H1 (cell line): Measurements from ENCODE around the gene SLC13A3. TPM values are rescaled to one million over a fixed set of nuclear protein-coding genes. Genes with fewer than 3 reads are reported as not detected.

ENCODE experiments used
- CTCF ChIA-PET: fragments of 300-600 bp; sonication (Branson Sonifier 250); formaldehyde crosslinking; loops from one replicate; lab custom pipeline; 2021; ENCODE audit not compliant: partially characterized antibody; lab: Charles Lee
- POLR2A ChIA-PET: fragments of 300-600 bp; sonication (Branson Sonifier 250); formaldehyde crosslinking; loops from one replicate; lab custom pipeline; 2021; ENCODE audit warnings: inconsistent platforms; ENCODE audit not compliant: partially characterized antibody; lab: Charles Lee
- DNase-seq, 2 experiments: peaks; one replicate each; pipeline versions ENCODE4 v3.0.0 to v3.0.0-alpha.2; 2010 to 2022; ENCODE audit warnings: low spot score in 2 of 2, low read depth in 1 of 2, mixed read lengths in 1 of 2
- FAIRE-seq: peaks from 2 replicates; lab custom pipeline; 2011; peaks lifted over from hg19 to GRCh38; lab: Jason Lieb, UNC
- H2AFZ ChIP-seq: 2 replicates; pipeline ENCODE4 v1.8.1; 2012; ENCODE audit warnings: low read length, inconsistent platforms
- H2AK5ac ChIP-seq: 2 replicates; pipeline ENCODE4 v1.6.1; 2013; ENCODE audit warnings: low read depth, low read length
- H2BK120ac ChIP-seq: replicated peaks from 2 replicates; pipeline ENCODE3; 2013; ENCODE audit warnings: low read depth, low read length, inconsistent platforms
- H2BK12ac ChIP-seq: 2 replicates; pipeline ENCODE4 v1.6.1; 2013; ENCODE audit warnings: low read depth, low read length
- H2BK15ac ChIP-seq: 2 replicates; pipeline ENCODE4 v1.6.1; 2013; ENCODE audit warnings: low read length
- H2BK20ac ChIP-seq: 2 replicates; pipeline ENCODE4 v1.6.1; 2013; ENCODE audit warnings: low read length
- H2BK5ac ChIP-seq: 2 replicates; pipeline ENCODE4 v1.6.1; 2013; ENCODE audit warnings: low read depth, low read length
- H3K14ac ChIP-seq: 2 replicates; pipeline ENCODE4 v1.6.1; 2013; ENCODE audit warnings: inconsistent platforms; ENCODE audit not compliant: insufficient read length
- H3K18ac ChIP-seq: 2 replicates; pipeline ENCODE4 v1.6.1; 2013; ENCODE audit warnings: low read length; ENCODE audit errors: extremely low read depth
- H3K23ac ChIP-seq: 2 replicates; pipeline ENCODE4 v1.6.1; 2013; ENCODE audit warnings: inconsistent platforms; ENCODE audit not compliant: insufficient read length
- H3K23me2 ChIP-seq: 2 replicates; pipeline ENCODE4 v1.6.1; 2013; ENCODE audit warnings: low read depth, low read length
- H3K27ac ChIP-seq: 2 replicates; pipeline ENCODE4 v1.6.1; 2011; ENCODE audit warnings: low read depth, low read length, inconsistent platforms
- H3K27me3 ChIP-seq, 4 experiments: replicated peaks in 1 of 4; 1 replicate in 1 of 4; 2 replicates in 3 of 4; pipeline versions ENCODE4 v1.6.1 to v1.8.1; 2011 to 2013; ENCODE audit warnings: low read length in 3 of 4, mild to moderate bottlenecking in 3 of 4, inconsistent platforms in 2 of 4, mixed read lengths in 2 of 4, moderate library complexity in 1 of 4; ENCODE audit not compliant: control insufficient read depth in 3 of 4, insufficient read depth in 3 of 4; ENCODE audit errors: extremely low read depth in 1 of 4
- H3K36me3 ChIP-seq, 4 experiments: 2 replicates each; pipeline versions ENCODE4 v1.6.1 to v1.8.1; 2011 to 2013; ENCODE audit warnings: mild to moderate bottlenecking in 4 of 4, low read length in 3 of 4, moderate library complexity in 2 of 4, control low read depth in 1 of 4, inconsistent platforms in 1 of 4; ENCODE audit not compliant: insufficient read depth in 4 of 4, control insufficient read depth in 2 of 4
- H3K4ac ChIP-seq: replicated peaks from 2 replicates; pipeline ENCODE3; 2013; ENCODE audit warnings: low read length, low read depth, mixed read lengths, inconsistent platforms; ENCODE audit not compliant: insufficient read length
- H3K4me1 ChIP-seq, 4 experiments: replicated peaks in 1 of 4; 1 replicate in 1 of 4; 2 replicates in 3 of 4; pipeline versions ENCODE4 v1.6.1 to v1.8.1; 2011 to 2013; ENCODE audit warnings: low read length in 3 of 4, inconsistent platforms in 2 of 4, mixed read lengths in 1 of 4; ENCODE audit not compliant: insufficient read depth in 4 of 4, control insufficient read depth in 3 of 4
- H3K4me2 ChIP-seq, 2 experiments: 2 replicates each; pipeline versions ENCODE4 v1.6.1 to v1.8.1; 2011 to 2013; ENCODE audit warnings: low read depth in 2 of 2, low read length in 2 of 2, control low read depth in 1 of 2, inconsistent platforms in 1 of 2, mild to moderate bottlenecking in 1 of 2; ENCODE audit not compliant: insufficient read depth in 1 of 2
- H3K4me3 ChIP-seq, 4 experiments: fragments of 200-600, 300-600 bp in 1 of 4; sonication (generic), shearing (Covaris generic), sonication (Bioruptor Twin) in 1 of 4; 2 replicates each; pipeline versions ENCODE4 v1.5.1 to v1.8.1; 2011 to 2016; ENCODE audit warnings: low read length in 4 of 4, low read depth in 3 of 4, control low read depth in 2 of 4, inconsistent platforms in 2 of 4, mild to moderate bottlenecking in 2 of 4, mixed read lengths in 1 of 4, moderate library complexity in 1 of 4; ENCODE audit not compliant: insufficient read depth in 2 of 4; ENCODE audit errors: extremely low read depth in 1 of 4
- H3K56ac ChIP-seq: replicated peaks from 2 replicates; pipeline ENCODE3; 2013; ENCODE audit warnings: low read depth, mild to moderate bottlenecking, mixed read lengths, low read length, inconsistent platforms; ENCODE audit not compliant: insufficient read length
- H3K79me1 ChIP-seq: 2 replicates; pipeline ENCODE4 v1.6.1; 2013; ENCODE audit warnings: low read depth, low read length, control low read depth
- H3K79me2 ChIP-seq, 2 experiments: 2 replicates each; pipeline versions ENCODE4 v1.6.1 to v1.8.1; 2012 to 2013; ENCODE audit warnings: low read length in 2 of 2, mild to moderate bottlenecking in 2 of 2, inconsistent platforms in 1 of 2; ENCODE audit not compliant: insufficient read depth in 2 of 2, control insufficient read depth in 1 of 2
- H3K9ac ChIP-seq, 4 experiments: replicated peaks in 1 of 4; 1 replicate in 1 of 4; 2 replicates in 3 of 4; pipeline versions ENCODE4 v1.6.1 to v1.8.1; 2011 to 2013; ENCODE audit warnings: low read depth in 3 of 4, low read length in 3 of 4, control low read depth in 2 of 4, mild to moderate bottlenecking in 2 of 4, moderate library complexity in 2 of 4, inconsistent platforms in 1 of 4; ENCODE audit errors: extremely low read depth in 1 of 4
- H3K9me3 ChIP-seq, 2 experiments: 2 replicates each; pipeline versions ENCODE4 v1.6.1 to v1.8.1; 2012 to 2013; ENCODE audit warnings: mild to moderate bottlenecking in 2 of 2, moderate library complexity in 2 of 2, control low read depth in 1 of 2, inconsistent platforms in 1 of 2, low read depth in 1 of 2, low read length in 1 of 2, mixed read lengths in 1 of 2; ENCODE audit not compliant: insufficient read depth in 2 of 2
- H4K20me1 ChIP-seq, 2 experiments: replicated peaks in 1 of 2; 2 replicates each; pipeline versions ENCODE3 to v1.8.1; 2011 to 2013; ENCODE audit warnings: inconsistent platforms in 2 of 2, low read length in 2 of 2, mild to moderate bottlenecking in 1 of 2; ENCODE audit not compliant: insufficient read depth in 2 of 2, control insufficient read depth in 1 of 2
- H4K5ac ChIP-seq: 2 replicates; pipeline ENCODE4 v1.6.1; 2013; ENCODE audit warnings: low read length, low read depth, mixed read lengths, inconsistent platforms; ENCODE audit not compliant: insufficient read length
- H4K8ac ChIP-seq: 2 replicates; pipeline ENCODE4 v1.8.0; 2013; ENCODE audit warnings: mild to moderate bottlenecking, moderate library complexity, low read length, inconsistent platforms; ENCODE audit not compliant: insufficient read depth; ENCODE audit errors: extremely low read depth
- H4K91ac ChIP-seq: replicated peaks from 2 replicates; pipeline ENCODE3; 2013; ENCODE audit warnings: low read length, mixed read lengths, inconsistent platforms; ENCODE audit not compliant: insufficient read length
- ASH2L ChIP-seq: fragments of 200-600, 300-600 bp; sonication (generic); IDR thresholded peaks from one replicate; pipeline ENCODE4 v1.7.1; 2017; ENCODE audit warnings: low read length
- CBX8 ChIP-seq: fragments of 300-800, 300-1000 bp; sonication (generic); IDR thresholded peaks from 2 replicates; pipeline ENCODE4 v1.7.1; 2016; ENCODE audit warnings: low read depth, low read length, borderline replicate concordance
- CEBPB ChIP-seq: IDR thresholded peaks from 2 replicates; pipeline ENCODE4 v1.6.1; 2012; ENCODE audit warnings: low read depth, low read length
- EZH2 ChIP-seq: fragments of 200-600 bp; sonication (generic); IDR thresholded peaks from 2 replicates; pipeline ENCODE4 v1.7.1; 2012; ENCODE audit warnings: low read depth, mild to moderate bottlenecking, moderate library complexity, low read length, inconsistent platforms; ENCODE audit not compliant: severe bottlenecking
- GABPA ChIP-seq: IDR thresholded peaks from 2 replicates; pipeline ENCODE4 v1.6.1; 2011; ENCODE audit warnings: mild to moderate bottlenecking, low read length, moderate library complexity, borderline replicate concordance; ENCODE audit not compliant: insufficient read depth
- JUND ChIP-seq: IDR thresholded peaks from 2 replicates; pipeline ENCODE4 v1.6.1; 2011; ENCODE audit warnings: mild to moderate bottlenecking, improper control_type of control experiment, low read length
- MAX ChIP-seq: IDR thresholded peaks from 2 replicates; pipeline ENCODE4 v1.6.1; 2012; ENCODE audit warnings: inconsistent platforms
- TEAD4 ChIP-seq: IDR thresholded peaks from 2 replicates; pipeline ENCODE4 v1.6.1; 2012; ENCODE audit warnings: low read depth, low read length, inconsistent platforms, mixed read lengths
- WGBS, 2 experiments: shearing (Covaris generic) in 1 of 2; methylation state at CpG; one replicate each; pipeline versions ENCODE4 v1.1.6 to v1.1.7; 2013 to 2015; ENCODE audit warnings: low lambda C conversion rate in 2 of 2, mixed read lengths in 2 of 2, inconsistent platforms in 1 of 2, low coverage in 1 of 2, missing lambda C conversion rate in 1 of 2; ENCODE audit not compliant: insufficient replicate concordance in 2 of 2, insufficient coverage in 1 of 2, insufficient read length in 1 of 2; ENCODE audit errors: extremely low coverage in 1 of 2, missing lambda C conversion rate in 1 of 2; 5-methylcytosine and 5-hydroxymethylcytosine counted together
- long read RNA-seq, 2 experiments: library from RNA in 1 of 2; library from capped mRNA in 1 of 2; stranded (forward); transcript quantifications; one replicate each; pipeline ENCODE4 v2.0.0, GENCODE V29; 2021; ENCODE audit warnings: inconsistent platforms in 1 of 2
- polyA minus RNA-seq, 3 experiments: library from RNA; depleted of rRNA, polyadenylated mRNA; stranded (reverse); fragments of >200 nt; gene quantifications; 1 replicate in 2 of 3; 2 replicates in 1 of 3; pipeline ENCODE4 v1.2.3, GENCODE V29; 2011
- polyA plus RNA-seq, 7 experiments: library from polyadenylated mRNA; depleted of rRNA in 3 of 7; stranded (reverse) in 5 of 7; unstranded in 2 of 7; fragments of >200 nt in 5 of 7; fragments of 200-250 nt in 2 of 7; gene quantifications; 1 replicate in 5 of 7; 2 replicates in 1 of 7; 4 replicates in 1 of 7; pipeline versions ENCODE4 v1.2.1 to v1.2.3, GENCODE V29; 2011 to 2013; ENCODE audit warnings: missing spikeins in 2 of 7, mixed read lengths in 2 of 7
- total RNA-seq: library from RNA; stranded (reverse); fragmentation: NEBNext Ultra II Directional; extraction: Animal tissue kit (Norgen Biotek cat#: 25700); gene quantifications from 2 replicates; pipeline ENCODE4 v1.2.1, GENCODE V29; 2021

SLC13A3 gene
- total RNA-seq (9.4 and 9.8 TPM in 2 replicates), polyA plus RNA-seq (2011; rRNA removed) (12.6 and 15.4 TPM in 2 replicates), polyA minus RNA-seq (2011; rRNA and poly(A)+ RNA removed) (19.3 and 23.0 TPM in 2 replicates)
- 11.3 TPM for polyA plus RNA-seq (2011; cell fraction: cytosol; rRNA removed)
- 21.6 TPM for polyA plus RNA-seq (2011; cell fraction: nucleus; rRNA removed)
- polyA plus RNA-seq (2012, experiment 1 of 2) = 9.8 to 12.4 TPM (median 11.1 TPM) in 4 replicates
- polyA plus RNA-seq (2012, experiment 2 of 2) = 10.3 TPM
- polyA plus RNA-seq (2013, experiment 1 of 2) = 11.2 TPM
- polyA plus RNA-seq (2013, experiment 2 of 2) = 11.1 TPM
- polyA minus RNA-seq (2011; cell fraction: cytosol; rRNA and poly(A)+ RNA removed) = 8.4 TPM
- 19.6 TPM for polyA minus RNA-seq (2011; cell fraction: nucleus; rRNA and poly(A)+ RNA removed)
- long read RNA-seq, experiment 1, partial matches to known transcripts = 4 of 16 reads
- long read RNA-seq, experiment 1, other reads (novel, unspliced or antisense) = 11 of 16 reads
- long read RNA-seq, experiment 2, partial matches to known transcripts = 2 of 19 reads
- long read RNA-seq, experiment 2, other reads (novel, unspliced or antisense) = 17 of 19 reads

GRCh38 chr20:46651091-46651962, at the start of gene SLC13A3:
TSS of gene SLC13A3 (minus strand) at chr20:46651459. CDS start at chr20:46651421, 38 bp downstream.
- no peak within 1 kb of the TSS for H3K27ac ChIP-seq
- H3K23me2 ChIP-seq = peaks cover 7% of the 10 kb centered on the region
- peak within 1 kb of the TSS; percentile 10 for H4K91ac ChIP-seq
- no peak within 1 kb of the TSS for H2BK20ac ChIP-seq
- H3K27me3 ChIP-seq = peaks cover 0 to 25% (median 15%) of the 10 kb centered on the region in 4 experiments; a peak in 5 of 7 replicates
- H2BK5ac ChIP-seq = no peak within 1 kb of the TSS
- peak within 1 kb of the TSS; percentile 82 for H4K8ac ChIP-seq
- H4K5ac ChIP-seq = no peak within 1 kb of the TSS
- peak within 1 kb of the TSS; percentile 60 to 93 for H3K4me2 ChIP-seq
- 28% methylated on average over 42 of the region's 55 CpGs; no CpG with 5 or more reads in 1 of the 2 experiments for WGBS, 2 experiments
- H3K23ac ChIP-seq = no peak within 1 kb of the TSS
- H3K18ac ChIP-seq = peak within 1 kb of the TSS; percentile 65; the same call in 1 of the 2 replicates
- H2BK120ac ChIP-seq = no peak within 1 kb of the TSS
- POLR2A ChIA-PET = interaction anchor here (0.6 to 1.7 kb wide), 8 partner anchors 12 to 138 kb away, joined by 3 to 5 read pairs (median 4); partner anchors contain the start of gene ZNF334
- no peaks in the 10 kb centered on the region for H3K9me3 ChIP-seq
- no peak for FAIRE-seq
- H4K20me1 ChIP-seq = peaks cover 0 to 5% of the 10 kb centered on the region in 2 experiments
- no peak within 1 kb of the TSS for H3K56ac ChIP-seq
- no peak within 1 kb of the TSS; the same call in 1 of the 2 replicates for H2AFZ ChIP-seq
- H3K9ac ChIP-seq = peak within 1 kb of the TSS in 2 of 4 experiments; percentile 34 to 52; a peak in 2 of 7 replicates
- no peaks in the 10 kb centered on the region for H3K79me2 ChIP-seq
- no peaks in the 10 kb centered on the region; the same call in 1 of the 2 replicates for H3K79me1 ChIP-seq
- peak within 1 kb of the TSS; percentile 60; the same call in 1 of the 2 replicates for H2BK12ac ChIP-seq
- peaks cover 0 to 7% (median 1%) of the 10 kb centered on the region in 4 experiments; a peak in 3 of 7 replicates for H3K4me1 ChIP-seq
- H2BK15ac ChIP-seq = 0 out of 2 replicates have a peak within 1 kb of the TSS, but pooled peaks have one; percentile 23
- no peak within 1 kb of the TSS for H3K4ac ChIP-seq
- H3K36me3 ChIP-seq = no peaks in the 10 kb centered on the region
- H2AK5ac ChIP-seq = no peak within 1 kb of the TSS
- peak in 1 of 2 experiments; percentile 74 for DNase-seq
- CTCF ChIA-PET = interaction anchor here (0.6 to 2.1 kb wide), 13 partner anchors 8 to 171 kb away, joined by 3 to 6 read pairs (median 3); no protein-coding TSS in a partner anchor
- H3K14ac ChIP-seq = no peak within 1 kb of the TSS
- peak within 1 kb of the TSS; percentile 20 to 57 (median 42) for H3K4me3 ChIP-seq
- TF ChIP-seq TEAD4 (no peak), EZH2 (no peak), ASH2L (peak; percentile 84), CBX8 (no peak), MAX (peak; percentile 63), CEBPB (no peak), JUND (no peak), GABPA (no peak)
